CD4-positive, alpha-beta T cell treated with Interleukin-6 for 4 hours (primary cell): ENCODE data around the gene TRPV2.
A peak's percentile ranks its signal among the peaks of the same experiment; 100 is the strongest.
"Not testable (repeated sequence)": the region's sequence is repeated elsewhere in the genome, so short reads cannot be mapped to it uniquely, and the experiment has no call there.

ENCODE experiments used
- DNase-seq: peaks from one replicate; pipeline ENCODE4 v3.0.0-alpha.2; 2020; ENCODE audit warnings: mixed read lengths

Gene TRPV2, protein sequence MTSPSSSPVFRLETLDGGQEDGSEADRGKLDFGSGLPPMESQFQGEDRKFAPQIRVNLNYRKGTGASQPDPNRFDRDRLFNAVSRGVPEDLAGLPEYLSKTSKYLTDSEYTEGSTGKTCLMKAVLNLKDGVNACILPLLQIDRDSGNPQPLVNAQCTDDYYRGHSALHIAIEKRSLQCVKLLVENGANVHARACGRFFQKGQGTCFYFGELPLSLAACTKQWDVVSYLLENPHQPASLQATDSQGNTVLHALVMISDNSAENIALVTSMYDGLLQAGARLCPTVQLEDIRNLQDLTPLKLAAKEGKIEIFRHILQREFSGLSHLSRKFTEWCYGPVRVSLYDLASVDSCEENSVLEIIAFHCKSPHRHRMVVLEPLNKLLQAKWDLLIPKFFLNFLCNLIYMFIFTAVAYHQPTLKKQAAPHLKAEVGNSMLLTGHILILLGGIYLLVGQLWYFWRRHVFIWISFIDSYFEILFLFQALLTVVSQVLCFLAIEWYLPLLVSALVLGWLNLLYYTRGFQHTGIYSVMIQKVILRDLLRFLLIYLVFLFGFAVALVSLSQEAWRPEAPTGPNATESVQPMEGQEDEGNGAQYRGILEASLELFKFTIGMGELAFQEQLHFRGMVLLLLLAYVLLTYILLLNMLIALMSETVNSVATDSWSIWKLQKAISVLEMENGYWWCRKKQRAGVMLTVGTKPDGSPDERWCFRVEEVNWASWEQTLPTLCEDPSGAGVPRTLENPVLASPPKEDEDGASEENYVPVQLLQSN

GRCh38 chr17:16415031-16415924 is at the start of gene TRPV2:
TRPV2 (plus strand) TSS chr17:16415571; CDS start chr17:16417669, 2,098 bp downstream.
- DNase-seq: peak; percentile 66

GRCh38 chr17:16371742-16372141 is 43.6 kb upstream of the TRPV2 start:
- DNase-seq: no peak

DNA sequence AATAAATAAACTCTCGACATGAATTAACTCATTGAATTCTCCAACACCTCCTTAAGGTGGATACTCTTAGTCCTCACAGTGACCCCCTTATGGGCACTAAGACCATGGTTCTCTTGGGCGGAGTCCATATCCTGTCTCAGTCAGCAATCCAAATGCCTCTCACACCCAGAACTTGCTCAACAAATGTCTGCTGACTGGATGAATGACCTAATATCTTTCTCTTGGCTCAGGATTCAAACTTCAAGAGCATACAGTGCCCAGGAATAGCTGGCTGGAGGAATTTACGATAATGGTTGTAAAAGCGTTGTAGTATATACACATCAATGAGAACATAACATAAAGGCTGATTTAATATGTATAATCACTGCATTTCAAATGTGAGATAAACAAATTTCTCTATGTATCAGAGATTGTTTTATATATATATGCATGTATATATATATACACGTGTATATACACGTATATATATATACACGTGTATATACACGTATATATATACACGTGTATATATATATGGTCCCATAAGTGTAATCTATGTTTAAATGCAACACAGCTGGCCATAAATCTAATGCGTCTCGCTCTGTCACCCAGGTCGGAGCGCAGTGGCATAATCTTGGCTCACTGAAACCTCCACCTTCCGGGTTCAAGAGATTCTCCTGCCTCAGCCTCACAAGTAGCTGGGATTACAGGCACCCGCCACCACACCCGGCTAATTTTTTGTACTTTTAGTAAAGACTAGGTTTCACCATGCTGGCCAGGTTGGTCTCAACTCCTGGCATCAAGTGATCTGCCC is 41.0 kb upstream of the TRPV2 start:
- DNase-seq: no peak

DNA sequence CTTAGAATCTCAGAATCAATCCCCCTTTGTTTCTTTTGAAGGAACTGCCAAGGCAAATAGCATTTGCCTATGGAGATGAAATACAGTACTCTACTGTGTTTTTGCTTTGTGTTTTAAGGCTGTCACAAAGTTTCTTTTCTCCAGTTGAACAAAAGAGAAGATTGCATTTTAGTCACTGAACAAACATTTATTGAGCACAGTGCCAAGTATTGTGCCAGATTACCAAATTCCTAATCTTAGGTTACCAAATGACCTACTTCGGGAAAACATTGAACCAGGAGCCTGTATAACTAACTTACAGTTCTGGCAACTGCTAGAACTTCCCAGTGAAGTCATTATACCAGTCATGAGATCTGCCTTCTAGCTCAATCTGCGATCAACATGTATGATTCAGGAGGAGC is 37.4 kb upstream of the TRPV2 start:
- DNase-seq: no peak

DNA sequence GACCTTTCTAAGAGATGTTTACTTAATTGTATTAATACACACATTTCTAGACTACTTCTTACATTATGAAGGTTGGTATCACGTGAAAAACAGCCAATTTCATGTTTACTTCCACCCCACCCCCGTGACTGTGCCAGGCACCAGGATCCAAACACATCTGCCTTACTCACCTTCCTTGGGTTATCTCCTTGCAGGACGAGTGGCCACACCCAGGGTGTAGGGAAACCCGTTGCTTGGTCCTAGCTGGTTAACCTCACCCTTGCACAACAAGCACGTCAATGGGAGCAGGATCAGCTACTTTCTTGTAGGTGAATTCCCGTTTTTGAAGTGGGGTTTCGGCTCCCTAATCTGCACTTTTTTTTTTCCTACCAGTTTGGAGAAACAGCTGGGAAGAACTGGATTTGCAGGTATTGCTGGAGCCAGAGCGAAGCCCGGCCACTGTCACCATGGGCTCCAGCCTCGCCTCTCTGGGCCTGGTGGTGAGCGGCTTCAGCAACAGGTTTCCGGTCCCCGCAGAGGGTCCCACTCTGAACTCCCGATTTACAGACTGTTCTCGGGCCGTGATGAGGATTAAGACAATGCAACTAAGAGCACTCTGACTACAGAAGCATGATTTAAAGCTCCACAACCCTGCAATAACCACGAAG is 36.6 kb upstream of the TRPV2 start:
- DNase-seq: no peak

GRCh38 chr17:16379654-16380053 is 35.7 kb upstream of the TRPV2 start:
- no peak for DNase-seq

DNA sequence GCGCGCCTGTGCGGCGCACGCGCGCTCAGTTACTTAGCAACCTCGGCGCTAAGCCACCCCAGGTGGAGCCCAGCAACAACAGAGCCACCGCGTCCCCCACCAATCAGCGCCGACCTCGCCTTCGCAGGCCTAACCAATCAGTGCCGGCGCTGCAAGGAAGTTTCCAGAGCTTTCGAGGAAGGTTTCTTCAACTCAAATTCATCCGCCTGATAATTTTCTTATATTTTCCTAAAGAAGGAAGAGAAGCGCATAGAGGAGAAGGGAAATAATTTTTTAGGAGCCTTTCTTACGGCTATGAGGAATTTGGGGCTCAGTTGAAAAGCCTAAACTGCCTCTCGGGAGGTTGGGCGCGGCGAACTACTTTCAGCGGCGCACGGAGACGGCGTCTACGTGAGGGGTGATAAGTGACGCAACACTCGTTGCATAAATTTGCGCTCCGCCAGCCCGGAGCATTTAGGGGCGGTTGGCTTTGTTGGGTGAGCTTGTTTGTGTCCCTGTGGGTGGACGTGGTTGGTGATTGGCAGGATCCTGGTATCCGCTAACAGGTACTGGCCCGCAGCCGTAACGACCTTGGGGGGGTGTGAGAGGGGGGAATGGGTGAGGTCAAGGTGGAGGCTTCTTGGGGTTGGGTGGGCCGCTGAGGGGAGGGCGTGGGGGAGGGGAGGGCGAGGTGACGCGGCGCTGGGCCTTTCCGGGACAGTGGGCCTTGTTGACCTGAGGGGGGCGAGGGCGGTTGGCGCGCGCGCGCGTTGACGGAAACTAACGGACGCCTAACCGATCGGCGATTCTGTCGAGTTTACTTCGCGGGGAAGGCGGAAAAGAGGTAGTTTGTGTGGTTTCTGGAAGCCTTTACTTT is 34.5 kb upstream of the TRPV2 start, which contains the start of gene UBB:
TSS of gene UBB (plus strand) at position 452 of the 856 bp plus-strand sequence. CDS start 817 bp downstream, outside the sequence.
- peak; percentile 94 for DNase-seq

DNA sequence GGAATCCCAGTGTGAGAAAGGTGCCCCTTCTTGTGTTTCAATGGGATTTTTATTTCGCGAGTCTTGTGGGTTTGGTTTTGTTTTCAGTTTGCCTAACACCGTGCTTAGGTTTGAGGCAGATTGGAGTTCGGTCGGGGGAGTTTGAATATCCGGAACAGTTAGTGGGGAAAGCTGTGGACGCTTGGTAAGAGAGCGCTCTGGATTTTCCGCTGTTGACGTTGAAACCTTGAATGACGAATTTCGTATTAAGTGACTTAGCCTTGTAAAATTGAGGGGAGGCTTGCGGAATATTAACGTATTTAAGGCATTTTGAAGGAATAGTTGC is 33.9 kb upstream of the TRPV2 start:
- DNase-seq: no peak

DNA sequence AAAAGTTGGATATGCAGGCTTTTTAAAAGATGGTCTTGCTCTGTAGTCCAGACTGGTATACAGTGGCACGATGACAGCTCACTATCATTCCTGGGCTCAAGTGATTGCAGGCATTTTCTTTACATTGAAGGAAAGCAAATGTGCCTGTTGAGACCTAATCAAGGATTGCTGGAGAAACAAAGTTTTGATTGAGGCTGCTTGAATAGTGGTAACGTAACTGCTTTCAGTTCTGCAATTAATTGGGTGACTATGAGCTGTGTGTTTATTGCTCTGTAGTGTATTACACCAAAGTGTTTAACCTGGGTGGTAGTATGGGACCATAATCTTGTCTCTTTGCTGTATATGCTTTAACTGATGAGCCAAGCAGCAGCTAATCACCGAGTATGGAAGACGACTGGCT is 32.2 kb upstream of the TRPV2 start:
- DNase-seq: no peak

DNA sequence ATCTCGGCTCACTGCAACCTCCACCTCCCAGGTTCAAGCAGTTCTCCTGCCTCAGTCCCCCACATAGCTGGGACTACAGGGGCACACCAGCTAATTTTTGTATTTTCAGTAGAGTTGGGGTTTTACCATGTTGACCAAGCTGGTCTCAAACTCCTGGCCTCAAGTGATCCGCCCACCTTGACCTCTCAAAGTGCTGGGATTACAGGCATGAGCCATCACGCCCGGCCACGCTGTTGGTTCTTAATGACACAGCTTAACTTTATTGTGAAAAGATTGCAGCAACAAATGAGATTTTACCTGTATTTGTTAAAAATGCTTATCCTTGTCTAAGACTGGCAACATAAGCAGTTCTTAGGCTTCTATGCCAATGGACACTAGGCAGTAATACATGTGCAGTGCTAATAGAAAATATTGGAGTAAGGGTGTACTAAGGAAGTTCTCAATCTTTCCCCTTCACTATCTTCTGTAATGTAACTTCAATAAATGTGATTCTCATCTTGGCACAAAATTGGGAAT is 31.5 kb upstream of the TRPV2 start:
- DNase-seq: no peak

DNA sequence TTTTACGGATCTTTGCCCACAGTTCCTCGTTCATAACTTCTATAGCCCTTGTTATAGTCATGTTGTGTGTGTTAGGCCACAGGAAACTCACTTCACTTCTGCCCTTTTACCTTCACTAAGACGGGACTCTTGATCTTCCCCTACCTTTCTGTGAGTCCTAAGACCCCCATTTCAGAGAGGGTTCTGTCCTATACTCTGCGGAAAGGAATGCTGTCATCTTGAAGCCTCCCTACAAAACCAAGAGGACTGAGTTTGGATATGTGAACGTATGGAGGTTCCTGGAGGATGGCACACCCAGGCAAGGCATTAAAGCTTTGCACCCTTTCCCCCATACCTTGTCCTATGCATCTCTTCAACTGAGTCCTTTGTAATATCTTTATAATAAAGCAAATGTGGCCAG is 30.8 kb upstream of the TRPV2 start:
- DNase-seq: no peak

DNA sequence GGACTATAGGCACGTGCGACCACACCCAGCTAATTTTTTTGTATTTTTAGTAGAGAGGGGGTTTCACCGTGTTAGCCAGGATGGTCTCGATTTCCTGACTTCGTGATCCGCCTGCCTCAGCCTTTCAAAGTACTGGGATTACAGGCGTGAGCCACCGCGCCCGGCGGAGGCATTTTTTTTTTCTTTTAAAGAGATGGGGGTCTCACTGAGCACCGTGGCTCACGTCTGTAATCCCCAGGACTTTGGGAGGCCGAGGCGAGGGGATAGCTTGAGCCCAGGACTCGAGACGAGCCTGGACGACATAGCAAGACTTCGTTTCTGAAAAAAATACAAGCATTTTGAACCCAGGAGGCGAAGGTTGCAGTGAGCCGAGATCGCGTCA is 29.3 kb upstream of the TRPV2 start:
- not testable (repeated sequence) for DNase-seq

DNA sequence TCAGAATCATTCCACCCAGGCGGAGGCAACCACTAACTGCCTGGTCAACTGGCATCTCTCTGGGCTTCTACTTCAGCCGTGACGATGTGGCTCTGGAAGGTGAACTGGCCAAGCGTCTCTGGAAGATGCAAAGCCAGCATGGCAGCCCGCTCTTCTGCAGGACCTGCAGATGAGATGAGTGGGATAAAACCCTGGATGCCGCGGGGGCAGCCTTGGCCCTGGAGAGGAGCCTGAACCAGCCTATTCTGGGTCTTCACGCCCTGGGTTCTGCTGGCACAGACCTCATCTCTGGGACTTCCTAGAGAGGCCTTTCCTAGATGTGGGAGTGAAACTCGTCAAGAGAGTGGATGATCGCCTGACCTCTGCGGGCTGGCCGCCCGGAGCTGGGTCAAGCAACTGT is 23.9 kb upstream of the TRPV2 start:
- no peak for DNase-seq

DNA sequence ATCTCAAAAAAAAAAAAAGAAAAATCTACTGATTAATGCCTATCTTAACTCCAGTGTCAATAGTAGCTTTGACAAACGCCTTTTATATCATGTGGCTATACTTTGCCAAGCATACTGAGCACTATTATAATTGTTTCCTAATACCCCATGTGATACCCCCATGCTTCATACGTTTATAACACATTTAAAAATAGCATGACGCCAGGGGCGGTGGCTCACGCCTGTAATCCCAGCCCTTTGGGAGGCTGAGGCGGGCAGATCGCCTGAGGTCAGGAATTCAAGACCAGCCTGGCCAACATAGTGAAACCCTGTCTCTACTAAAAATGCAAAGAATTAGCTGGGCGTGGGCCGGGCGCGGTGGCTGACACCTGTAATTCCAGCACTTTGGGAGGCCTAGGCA is 22.9 kb upstream of the TRPV2 start:
- not testable (repeated sequence) for DNase-seq

- DNase-seq: not testable (repeated sequence)
Observed at GRCh38 chr17:16395887-16396286, 19.5 kb upstream of the TRPV2 start.

GRCh38 chr17:16396693-16397092 is 18.7 kb upstream of the TRPV2 start:
- not testable (repeated sequence) for DNase-seq

GRCh38 chr17:16398270-16399267 is 16.8 kb upstream of the TRPV2 start:
- DNase-seq: no peak

DNA sequence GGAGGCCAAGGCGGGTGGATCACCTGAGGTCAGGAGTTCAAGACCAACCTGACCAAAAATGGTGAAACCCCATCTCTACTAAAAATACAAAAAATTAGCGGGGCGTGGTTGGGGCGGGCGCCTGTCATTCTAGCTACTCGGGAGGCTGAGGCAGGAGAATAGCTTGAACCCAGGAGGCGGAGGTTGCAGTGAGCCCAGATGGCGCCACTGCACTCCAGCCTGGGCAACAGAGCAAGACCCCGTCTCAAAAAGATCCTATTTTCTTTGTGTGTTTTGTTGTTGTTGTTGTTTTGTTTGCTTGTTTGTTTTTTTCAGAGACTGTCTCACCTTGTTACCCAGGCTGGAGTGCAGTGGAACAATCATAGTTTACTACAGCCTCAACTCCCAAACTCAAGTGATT is 11.5 kb upstream of the TRPV2 start:
- DNase-seq: not testable (repeated sequence)
